IPS-NIHi11 (cell line): ENCODE measurements around the gene KLHDC7A.
"Not testable (repeated sequence)": the region's sequence is repeated elsewhere in the genome, so short reads cannot be mapped to it uniquely, and the experiment has no call there.

ENCODE experiments used
- DNase-seq: peaks from one replicate; pipeline ENCODE4 v3.0.0; 2012; ENCODE audit warnings: mixed read lengths, low spot score

KLHDC7A gene

DNA sequence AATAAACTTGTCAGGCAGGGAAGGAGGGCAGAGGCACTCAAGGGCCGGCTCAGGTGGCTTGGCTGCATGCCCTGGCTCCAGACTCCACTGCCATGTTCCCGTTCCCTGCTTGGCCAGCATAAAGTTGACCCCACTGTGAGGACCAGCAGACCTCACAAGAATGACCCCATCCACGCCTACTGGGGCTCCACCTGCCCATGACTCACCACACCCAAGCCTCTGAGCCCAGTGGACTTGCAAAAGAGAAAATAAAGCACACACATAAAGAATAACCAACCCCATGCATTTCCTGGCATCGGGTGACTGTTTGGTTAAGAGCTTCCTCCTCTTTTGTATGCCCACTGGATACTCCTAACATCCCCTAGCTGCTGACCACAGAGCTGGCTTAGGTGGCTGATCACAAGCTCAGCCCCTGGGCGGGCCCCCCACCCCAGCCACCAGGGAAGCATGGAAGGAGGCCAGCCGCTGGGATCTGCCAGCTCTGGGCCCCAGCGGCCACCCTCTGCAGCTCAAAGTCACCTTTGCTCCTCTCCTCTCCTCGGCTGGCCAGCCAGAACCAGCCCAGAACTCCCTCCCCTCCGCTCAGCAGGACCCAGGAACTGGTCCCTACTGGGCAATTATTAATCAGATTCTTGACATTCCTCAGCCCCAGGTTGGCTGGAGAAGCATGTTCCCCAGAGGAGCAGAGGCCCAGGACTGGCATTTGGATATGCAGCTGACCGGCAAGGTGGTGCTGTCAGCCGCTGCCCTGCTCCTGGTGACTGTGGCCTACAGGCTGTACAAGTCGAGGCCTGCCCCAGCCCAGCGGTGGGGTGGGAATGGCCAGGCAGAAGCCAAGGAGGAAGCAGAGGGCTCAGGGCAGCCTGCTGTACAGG is at the start of gene KLHDC7A:
Gene KLHDC7A, plus strand, starts transcription at position 616 of the 875 bp plus-strand sequence. Its CDS starts 52 bp downstream, at position 668.
- DNase-seq: peak; percentile 90

DNA sequence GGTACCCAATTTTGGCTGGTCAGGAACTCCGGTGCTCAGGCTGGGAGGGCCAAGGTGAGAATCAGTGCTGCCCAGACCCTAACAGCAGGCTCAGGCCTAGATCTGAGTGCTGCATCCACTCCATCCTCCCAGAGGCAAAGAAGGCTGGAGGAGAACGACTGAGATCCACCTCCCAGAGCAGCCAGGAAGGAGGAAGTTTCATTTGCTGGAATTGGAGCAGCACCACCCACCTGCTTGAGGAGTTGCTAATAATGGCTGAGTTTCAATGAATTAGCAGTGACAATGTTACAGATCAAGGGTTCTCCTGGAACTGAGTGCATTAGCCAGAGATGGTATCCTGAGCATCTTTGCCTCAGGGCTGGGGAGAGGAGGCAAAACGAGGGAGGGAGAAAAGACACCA is 46.7 kb upstream of the KLHDC7A start:
- no peak for DNase-seq

DNA sequence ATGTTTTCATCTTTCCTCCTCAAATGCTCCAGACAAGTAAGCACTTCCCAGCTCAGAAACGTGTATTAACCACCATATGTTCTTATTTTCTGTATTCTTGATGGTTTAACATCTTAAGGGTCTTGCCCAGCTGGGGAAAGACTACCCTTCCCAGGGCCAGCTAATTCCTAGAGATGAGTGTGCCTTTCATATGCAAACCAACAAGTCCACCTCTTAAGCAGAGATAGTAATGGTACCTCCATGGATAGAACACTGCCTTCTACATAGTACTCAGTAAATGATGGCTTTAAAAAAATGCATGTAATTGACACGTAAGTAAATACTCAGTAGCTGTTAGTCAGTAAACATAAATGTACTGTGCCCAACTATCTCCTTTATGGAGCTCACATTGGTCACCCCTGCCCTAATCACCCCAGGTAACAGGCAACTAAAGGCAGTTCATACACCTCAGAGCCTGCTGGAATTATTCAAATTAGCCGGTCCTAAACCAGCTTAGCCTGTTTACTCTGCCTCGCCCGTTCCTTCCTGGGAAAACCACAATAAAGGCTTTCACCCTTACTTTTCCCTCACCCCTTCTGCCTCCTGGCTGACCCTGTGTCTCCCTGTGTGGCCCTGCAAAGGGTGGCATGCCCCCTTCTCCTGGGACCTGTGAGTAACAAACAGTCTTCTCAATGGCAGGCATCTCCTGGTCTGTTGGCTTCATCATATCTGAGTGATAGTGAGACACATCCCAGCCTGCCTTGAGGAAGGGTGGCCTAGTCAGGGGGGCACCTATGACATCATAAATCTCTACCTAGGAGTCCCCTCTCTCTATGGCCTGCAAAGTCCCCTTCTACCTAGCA is 40.1 kb upstream of the KLHDC7A start:
- DNase-seq: no peak

DNA sequence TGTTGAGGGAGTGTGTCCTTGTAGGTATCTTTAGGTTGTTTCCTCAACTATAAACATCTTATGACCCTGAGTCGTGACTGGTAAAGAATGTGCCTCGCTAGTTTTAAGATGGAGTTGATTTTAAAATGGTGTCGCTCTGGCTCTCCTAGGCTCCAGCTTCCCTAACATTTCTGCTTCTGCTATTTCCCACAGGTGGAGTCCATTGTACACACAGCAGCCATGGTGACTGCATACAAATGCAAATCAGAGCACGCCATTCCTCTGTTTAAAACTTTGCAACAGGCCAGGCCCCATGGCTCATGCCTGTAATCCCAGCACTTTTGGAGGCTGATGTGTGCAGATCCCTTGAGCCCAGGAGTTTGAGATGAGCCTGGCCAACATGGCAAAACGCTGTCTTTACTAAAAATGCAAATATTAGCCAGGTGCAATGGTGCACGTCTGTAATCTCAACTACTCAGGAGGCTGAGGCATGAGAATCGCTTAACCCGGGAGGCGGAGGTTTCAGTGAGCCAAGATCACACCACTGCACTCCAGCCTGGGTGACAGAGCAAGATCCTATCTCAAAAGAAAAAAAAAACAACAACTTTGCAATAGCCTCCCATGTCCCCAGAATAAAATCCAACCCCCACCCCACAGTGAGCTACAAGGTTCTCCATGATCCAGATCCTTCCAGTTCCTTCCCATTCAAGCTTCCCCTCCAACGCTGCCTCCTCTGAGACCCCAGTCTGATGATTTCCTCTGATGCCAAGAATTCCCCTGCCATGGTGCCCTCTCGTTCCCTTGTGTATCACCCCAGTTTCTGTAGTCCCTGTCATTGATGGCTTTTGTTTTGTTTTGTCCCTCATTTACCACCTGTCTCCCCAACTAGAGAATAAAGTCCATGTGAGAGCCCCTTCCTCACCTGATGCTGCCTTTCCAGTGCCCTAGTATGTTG is 36.9 kb upstream of the KLHDC7A start:
- DNase-seq: no peak

DNA sequence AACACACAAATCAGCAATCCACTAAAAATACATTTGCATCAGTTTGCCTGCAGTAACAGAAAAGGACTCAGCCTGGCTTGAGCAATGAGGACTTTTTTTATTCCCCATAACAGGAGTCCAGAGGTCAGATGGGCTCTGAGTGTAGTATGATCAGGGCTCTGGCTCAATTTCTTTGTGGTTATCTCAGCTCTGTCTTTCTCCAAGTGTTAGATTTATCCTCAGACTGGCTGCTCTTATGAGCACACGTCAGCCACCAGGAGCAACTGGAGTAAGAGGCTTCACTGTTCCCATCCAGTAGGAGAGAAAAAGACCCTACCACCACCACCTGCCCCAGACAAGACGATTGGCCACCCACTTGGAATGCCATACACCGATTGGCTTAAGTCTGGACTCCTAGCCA is 36.2 kb upstream of the KLHDC7A start:
- no peak for DNase-seq

DNA sequence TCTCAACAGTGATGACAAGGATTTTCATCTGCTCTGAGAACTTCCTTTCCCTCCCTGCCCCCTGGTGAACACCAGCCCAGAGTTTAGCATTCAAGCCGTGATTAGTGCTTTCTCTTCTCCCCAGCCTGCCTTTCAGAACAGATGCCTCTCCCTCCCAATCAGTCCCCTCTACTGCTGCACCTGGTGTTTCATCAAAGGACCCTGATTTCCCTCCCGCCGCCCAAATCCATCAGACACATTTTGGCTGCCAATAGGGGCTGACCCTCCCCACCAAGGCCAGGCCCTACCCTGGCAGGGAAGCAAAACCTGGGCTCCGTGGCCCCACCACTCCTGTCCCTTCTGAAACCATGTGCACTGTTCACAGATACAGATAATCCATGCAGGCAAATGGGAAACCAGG is 34.0 kb upstream of the KLHDC7A start:
- DNase-seq: no peak

DNA sequence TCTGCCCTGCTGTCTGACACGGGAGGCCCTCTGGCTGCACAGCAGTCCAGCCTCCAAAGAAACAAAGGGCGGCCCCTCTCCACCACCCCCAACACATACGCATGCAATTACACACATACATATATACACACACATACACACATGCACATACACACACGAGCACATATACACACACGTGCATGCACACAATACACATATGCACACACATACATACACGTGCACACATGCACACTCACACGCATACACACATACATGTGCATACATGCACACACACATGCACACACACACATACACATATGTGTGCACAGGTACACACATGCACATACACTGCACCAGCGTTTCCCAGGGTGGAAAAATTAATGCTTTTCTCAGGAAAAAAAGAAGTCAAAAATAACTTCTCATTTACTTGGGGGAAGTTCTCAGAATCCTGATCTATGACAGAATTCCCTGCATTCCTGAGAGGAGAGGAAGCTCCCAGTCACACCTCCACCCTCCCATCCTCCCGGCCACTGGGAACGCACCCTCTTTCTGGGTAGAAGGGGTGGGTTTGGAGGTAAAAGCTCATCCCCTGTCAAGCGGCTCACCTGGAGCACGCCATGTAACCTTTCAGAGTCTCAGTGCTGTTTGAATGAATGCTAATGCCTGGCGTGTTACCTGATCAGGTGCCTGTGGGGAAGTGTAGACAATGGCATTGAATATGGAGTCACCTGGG is 33.1 kb upstream of the KLHDC7A start:
- no peak for DNase-seq

DNA sequence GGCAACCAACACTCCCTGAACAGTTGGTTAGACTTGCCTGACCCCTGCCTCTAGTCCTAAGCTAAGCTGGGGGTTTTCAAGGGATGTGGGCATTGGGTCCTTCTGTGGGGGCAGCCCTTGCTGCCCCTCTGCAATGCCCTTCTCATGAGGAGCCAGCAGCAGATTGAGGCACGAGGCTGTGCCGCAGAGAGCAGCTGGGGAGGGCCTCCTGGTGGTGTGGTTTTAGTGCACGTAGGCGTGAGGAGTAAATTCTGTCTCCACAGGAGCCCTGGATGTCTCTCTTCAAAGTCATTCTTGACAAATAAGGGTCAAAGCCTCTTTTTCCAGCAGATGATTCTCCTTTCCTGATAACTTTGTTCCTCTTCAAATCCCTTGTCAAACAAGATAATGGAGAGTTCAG is 31.8 kb upstream of the KLHDC7A start:
- DNase-seq: no peak

DNA sequence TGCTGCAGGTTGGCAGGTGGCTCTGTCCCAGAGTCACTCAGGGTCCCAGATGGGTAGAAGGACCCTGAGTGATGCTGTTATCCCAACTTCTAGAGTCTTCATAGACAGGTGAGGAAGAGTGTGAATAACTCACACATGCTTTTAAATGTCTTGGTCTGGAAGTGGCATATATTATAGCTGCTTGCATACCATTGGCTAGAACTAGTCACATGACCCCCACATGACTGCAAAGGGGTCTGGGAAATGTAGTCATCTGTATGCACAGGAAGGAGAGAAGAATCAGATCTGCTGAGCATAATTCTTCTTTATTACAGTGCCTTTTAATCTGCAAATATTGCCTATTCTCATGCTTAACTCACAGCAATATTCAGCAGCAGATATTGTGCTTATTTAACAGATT is 28.2 kb upstream of the KLHDC7A start:
- peak; percentile 81 for DNase-seq

DNA sequence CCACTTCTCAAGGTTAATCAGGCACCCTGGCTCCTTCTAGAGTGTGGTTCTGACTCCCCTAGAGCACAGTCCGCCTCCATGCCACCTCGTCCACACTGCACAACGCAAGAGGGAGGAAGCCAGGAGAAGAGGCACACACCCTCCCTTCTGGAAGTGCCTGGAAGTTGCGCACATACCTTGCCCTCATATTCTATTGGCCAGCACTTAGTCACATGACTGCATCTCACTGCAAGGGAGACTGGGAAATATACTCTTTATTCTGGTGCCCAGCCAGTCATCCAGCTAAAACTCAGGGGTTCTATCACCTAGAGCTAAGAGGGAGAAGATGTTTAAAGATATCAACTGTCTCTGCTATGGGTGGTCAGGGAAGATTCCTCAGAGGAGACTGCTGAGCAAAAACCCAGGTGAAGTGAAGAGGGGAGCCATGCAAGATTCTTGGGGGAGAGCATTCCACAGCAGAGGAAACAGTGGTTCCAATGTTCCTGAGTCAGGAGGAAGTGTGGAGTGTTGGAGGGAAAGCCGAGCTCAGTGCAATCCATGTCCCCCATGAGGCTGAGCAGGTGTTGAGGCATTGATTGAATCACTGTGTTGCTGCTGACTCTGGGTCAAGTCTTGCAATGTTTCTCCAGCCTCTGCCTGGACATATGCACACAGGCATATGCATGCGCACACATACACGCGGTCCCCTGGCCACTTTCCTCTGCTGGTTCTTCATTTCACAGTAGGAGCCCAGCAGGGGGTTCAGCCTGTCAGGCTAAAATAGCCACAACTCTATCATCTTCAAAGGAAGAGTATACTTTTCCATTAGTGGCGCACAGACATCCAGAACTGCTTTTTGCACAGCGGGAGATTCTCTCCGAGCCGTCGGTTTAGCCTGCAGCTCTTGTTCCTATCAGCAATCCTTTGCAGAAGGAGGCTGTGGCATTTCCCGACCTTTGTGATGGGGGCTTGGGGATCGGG is 22.3 kb upstream of the KLHDC7A start:
- DNase-seq: no peak

DNA sequence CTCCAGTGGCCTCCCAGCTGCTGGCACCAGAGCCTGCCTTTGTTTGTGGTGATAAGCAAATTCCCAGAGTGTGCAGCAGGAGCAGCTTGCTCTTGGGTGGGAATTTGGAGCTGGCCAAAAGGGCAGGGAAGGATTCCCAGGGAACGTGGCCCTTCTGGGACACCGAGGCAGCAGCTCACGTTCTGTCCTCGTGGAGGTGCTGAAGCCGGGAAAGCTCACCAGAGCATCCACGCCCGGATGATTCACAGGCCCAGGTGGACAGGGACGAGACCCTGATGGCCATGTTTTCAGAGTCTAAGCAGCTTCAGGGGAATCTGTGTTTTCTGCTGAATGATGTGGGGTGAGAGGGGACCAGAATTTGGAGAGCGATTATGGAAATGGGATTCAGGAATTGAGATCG is 19.1 kb upstream of the KLHDC7A start:
- DNase-seq: no peak

DNA sequence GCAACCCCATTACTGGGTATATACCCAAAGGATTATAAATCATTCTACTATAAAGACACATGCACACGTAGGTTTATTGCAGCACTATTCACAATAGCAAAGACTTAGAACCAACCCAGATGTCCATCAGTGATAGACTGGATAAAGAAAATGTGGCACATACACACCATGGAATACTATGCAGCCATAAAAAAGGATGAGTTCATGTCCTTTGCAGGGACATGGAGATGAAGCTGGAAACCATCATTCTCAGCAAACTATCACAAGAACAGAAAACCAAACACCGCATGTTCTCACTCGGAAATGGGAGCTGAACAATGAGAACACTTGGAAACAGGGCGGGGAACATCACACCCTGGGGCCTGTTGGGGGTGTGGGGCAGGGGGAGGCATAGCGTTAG is 18.2 kb upstream of the KLHDC7A start:
- DNase-seq: not testable (repeated sequence)

DNA sequence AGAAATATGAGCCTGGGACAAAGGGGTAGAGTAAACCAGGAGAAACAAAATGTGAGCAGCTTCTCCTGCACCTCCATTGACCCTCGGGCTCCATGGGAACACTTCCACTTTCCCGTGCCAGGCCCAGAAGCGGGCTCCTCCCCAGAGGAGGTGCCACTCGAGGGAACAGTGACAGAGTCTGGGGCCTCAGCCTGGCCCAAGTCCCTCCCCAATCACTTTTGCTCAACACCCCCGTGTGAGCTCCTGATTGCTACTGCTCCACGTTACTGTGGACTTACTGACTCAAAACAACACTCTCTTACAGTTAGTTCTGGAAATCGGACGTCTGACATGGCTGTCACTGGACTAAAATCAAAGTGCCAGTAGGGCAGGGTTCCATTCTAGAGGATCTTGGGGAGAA is 17.7 kb upstream of the KLHDC7A start:
- DNase-seq: no peak

DNA sequence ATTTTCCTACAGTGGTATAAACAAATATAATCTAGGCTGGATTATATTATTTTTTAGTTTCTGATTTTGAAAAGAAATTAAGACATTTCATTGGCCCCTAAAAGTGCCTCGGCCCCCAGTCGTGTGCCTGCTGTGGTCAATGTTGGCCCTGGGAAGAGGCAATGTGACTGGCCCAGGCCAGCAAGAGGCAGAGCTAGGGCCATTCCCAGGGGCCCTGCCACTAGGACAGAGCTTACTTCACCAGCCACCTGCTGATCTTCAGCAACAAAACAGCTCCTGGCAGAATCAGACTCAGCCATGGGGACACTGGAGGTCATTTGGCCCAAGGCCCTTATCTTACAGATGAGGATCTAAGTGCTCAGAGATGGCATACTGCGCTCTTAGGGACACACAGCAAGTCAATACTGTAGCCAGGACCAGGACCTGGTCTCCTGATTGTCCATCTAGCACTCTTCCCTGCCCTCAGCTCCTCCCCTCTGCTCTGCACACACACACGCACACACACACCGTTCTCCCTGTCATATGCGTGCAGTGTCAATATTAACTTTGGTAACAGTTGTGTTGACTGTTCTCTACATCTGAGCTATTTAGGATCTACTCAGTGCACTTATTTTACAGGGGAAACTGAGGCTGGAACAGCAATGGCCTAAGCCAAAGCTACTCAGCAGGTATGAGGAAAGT is 16.6 kb upstream of the KLHDC7A start:
- DNase-seq: no peak

DNA sequence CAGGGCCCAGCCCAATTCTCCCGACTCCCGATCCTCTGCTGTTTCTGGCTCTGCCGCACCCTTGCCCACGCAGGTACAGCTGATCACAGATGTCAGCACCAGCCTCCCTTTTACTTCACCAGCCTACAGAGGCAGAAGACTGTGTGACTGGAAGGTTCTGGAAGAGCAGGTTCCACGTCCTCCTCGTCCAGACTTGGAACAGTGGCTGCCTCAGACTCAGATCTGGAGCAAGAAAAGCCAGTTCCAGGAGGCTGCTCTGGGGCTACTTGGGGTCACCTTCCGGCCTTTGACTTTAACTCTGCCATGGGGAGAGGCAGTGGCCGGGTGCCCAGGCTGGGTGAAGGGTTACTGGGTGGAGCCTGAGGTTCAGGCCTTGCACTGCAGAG is 16.1 kb upstream of the KLHDC7A start:
- no peak for DNase-seq

DNA sequence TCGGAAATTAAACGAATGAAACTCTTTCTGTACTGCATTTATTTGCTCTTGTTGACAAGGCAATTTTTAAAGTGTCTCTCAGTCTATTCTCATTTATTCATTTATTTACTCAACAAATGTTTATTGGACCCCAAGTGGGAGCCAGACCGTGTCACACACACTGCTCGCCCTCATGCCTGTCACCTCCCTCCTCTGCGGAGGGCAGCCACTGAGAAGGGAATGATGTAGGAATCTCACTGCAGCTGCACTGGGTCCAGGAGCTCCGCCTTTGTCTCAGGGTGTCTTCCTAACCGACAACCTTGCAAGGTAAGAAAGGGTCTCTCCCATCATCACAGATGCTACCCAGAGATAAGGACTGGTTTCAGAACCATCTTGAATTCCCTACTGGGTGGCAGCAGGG is 14.1 kb upstream of the KLHDC7A start:
- no peak for DNase-seq

DNA sequence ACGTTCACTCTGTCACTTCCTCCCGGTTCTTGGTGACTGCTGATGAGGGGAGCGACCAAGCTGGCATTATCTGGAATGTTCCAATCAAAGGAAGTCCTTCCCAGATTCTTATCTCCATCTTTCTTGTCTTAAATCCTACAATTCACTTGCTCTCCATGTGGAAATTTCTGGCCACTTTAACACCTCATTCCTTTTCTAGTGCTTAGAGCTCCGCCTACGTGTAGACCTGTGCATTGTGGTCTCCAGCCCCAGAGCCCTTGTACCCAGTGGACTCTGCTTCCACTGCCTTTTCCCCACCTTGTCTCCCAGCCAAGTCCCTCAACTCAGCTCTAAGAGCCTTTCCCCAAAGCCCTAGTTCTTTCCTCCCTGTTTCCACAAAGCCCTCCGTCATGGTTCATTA is 12.2 kb upstream of the KLHDC7A start:
- DNase-seq: no peak

DNA sequence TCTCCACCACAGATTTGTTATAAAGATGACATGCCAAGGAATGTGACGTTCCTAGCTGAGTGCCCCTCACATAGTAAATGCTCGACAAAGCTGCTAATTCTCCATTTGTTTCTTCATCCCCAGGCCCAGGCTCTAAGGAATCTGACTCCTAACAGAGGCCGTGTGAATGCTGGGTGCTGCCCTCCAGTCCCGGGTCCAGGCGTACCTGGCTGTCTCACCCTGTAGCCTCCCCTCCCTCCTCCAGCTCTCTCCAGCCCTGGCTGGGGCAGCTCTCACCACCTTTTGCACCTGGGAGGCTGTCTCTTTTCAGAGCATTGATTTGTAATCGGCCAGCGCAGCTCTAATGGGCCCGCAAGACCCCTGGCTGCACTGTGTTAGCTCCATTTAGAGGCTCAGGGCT is 11.2 kb upstream of the KLHDC7A start:
- no peak for DNase-seq

DNA sequence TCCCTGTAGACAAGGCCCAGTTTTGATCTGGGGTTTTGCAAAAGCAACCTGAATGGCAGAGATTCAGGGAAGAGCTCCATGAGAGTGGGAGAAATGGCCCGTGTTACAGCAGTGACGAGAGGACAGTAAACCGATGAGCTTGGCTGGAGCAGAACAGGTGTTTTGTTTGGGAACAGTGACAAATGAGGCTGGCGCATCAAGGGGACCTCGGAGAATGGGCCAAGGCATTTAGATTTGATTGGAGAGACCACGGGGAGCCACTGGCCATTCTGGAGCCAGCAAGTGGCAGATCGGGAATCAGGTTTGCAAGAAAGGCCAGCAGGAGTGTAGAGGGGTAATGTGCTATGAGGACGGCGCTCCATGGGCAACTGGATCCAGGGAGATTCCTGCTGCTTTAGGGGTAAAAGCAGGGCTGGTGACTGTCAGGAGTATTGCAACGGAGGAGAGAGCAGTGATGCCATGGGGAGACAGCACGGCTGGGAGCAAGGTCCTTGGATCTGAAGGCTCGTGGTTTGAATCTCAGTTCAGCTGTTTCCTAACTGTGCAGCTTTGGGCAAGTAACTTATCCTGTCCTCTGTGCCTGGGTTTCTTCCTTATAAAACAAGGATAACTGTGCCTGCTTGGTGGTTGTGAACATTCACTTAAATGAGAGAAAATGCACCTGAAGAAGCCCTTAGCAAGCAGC is 9.9 kb upstream of the KLHDC7A start:
- DNase-seq: no peak
